ENCODE results near the gene C2CD2L. TPM values are rescaled to one million over a fixed set of nuclear protein-coding genes. Genes with fewer than 3 reads are reported as not detected.
"Not testable (repeated sequence)": the region's sequence is repeated elsewhere in the genome, so short reads cannot be mapped to it uniquely, and the experiment has no call there.

C2CD2L gene
- 8.9 and 13.2 TPM in 2 replicates for total RNA-seq

DNA sequence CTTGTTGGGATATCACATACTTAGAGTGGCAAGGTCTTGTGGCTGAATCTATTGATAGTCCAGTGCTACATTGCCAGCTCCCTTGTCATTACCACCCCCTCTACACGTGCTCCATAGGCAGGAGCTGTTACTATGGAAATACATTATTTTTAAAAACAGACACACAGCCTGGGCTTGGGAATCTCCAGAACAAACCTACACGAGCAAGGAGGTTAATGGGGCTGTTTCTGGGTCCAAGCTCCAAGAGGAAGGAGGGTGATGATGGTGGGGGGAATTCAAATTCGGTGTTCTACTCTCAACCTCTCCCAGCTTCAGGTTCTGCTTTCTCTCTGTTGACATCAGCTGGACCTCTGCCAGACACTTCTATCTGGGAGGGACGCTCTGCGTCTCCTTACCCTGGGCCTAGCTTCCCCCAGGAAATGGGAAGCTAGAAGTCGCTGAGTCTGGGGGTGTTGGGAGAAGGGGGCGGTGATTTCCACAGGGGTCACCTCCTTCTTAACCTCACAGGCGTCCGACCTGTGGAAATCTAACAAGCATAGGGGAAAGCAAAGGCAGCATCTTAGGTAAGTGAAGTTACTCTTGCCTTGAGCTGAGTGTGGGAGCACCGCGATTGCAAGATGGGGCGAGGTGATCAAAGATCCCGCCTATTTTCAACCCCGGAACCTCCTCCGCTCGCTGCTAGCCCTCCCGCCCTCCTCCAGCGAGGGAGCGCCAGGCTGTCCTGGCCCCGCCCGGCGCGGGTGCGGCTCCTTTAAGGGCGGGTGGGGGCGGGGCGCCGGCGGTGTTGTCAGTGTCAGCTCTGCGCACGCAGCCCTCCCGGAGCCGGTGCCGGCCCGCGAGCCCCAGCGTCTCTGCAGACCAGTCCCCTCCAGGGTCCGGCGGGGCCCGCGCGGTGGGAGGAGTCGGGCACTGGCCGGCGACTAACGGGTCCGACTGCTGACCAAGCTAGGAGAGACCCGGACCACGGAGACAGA lies at the start of gene C2CD2L:
TSS of gene C2CD2L (plus strand) at position 781 of the 974 bp plus-strand sequence. CDS start 398 bp downstream, outside the sequence.
- DNase-seq (ENCODE audit: extremely low read depth, low read depth, low spot score), result no peak

DNA sequence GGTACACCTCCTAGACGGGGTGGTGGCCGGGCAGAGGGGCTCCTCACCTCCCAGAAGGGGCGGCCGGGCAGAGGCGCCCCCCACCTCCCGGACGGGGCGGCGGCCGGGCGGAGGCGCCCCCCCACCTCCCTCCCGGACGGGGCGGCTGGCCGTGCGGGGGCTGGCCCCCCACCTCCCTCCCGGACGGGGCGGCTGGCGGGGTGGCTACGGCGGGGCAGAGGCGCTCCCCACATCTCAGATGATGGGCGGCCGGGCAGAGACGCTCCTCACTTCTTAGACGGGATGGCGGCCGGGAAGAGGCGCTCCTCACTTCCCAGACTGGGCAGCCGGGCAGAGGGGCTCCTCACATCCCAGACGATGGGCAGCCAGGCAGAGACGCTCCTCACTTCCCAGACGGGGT lies 48.0 kb upstream of the C2CD2L start:
- not testable (repeated sequence) for DNase-seq (ENCODE audit: extremely low read depth, low read depth, low spot score)

DNA sequence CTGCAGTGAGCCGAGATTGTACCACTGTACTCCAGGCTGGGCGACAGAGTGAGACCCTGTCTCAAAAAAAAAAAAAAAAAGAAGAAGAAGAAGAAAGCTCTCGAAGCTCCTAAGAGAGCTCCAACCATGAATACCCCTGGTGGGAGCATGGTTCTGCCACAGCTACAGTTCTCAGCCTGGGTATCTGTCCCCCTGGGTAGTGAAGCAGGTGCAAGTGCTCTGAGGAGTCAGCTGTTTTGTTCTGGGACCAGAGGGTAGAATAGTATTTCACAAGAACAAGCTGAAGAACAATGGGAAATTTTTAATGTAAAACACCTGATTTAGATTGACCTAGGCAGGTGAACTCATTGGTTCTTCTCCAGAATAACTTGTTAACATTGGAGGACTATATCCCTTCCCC lies 45.9 kb upstream of the C2CD2L start:
- no peak for DNase-seq (ENCODE audit: extremely low read depth, low read depth, low spot score)

DNA sequence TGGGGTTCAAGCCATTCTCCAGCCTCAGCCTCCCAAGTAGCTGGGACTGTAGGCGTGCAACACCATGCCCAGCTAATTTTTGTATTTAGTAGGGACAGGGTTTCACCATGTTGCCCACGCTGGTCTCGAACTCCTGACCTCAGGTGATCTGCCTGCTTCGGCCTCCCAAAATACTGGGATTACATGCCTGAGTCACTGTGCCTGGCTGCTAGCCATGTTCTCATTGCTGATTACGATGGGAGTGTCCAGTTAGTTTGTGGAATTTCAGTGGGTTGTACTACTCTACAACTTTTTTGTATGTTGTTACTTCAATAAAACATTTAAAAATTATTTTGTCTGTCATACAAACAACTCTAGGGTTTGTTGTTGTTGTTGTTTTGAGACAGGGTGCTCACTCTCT lies 44.4 kb upstream of the C2CD2L start:
- no peak for DNase-seq (ENCODE audit: extremely low read depth, low read depth, low spot score)

DNA sequence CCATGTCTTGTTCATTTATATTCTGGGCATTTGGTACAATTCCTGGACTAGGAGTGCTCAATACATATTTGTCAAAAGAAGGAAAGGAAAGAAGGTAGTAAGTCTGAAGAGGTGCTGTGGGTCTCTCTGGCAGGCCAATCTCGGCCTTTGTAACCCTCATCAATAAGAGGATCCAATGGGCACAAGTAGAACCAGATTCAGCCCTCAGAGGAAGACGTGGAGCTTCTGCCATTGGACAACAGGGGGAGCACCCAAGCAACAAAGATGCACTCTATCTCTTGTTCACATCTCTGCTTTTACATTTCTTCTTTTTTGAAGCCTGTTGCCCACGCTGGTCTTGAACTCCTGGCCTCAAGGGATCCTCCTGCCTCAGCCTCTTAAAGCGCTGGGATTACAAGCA lies 41.8 kb upstream of the C2CD2L start:
- no peak for DNase-seq (ENCODE audit: extremely low read depth, low read depth, low spot score)

DNA sequence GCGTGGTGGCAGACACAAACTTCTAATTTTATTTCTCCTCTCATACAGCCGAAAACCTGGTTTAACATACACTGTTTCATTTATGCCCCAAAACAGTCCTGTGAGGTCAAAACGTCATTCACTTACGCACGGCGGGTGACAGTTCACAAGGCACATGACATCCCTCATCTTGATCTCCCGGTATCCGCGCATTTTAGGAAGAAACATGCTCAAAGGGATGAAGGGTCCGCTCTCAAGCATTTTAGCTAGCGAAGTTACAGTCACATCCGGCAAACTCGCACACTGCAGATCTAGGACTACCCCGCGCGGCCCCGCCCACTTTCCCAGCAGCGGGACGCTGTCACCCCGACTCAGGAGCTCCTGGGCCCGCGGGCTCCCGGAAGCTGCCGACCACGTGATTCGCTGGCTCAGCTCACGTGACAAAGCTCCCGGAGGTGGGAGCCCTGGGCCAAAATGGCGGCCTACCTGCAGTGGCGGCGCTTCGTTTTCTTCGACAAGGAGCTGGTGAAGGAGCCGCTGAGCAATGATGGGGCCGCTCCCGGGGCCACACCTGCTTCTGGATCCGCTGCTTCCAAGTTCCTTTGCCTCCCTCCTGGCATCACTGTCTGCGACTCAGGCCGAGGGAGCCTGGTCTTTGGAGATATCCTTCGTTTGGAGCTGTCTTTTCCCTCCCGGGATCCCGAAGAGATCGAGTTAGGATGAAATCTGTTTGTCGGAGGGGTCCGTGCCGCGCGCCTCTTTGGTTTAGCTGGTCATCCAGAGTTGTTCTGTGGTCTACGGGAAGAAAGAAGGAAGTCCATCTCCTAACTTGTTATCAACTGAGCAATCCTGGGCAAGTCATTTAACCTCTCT lies 39.5 kb upstream of the C2CD2L start, which contains the start of gene VPS11:
TSS of gene VPS11 (plus strand) at position 448 of the 852 bp plus-strand sequence. CDS start at position 454, 6 bp downstream.
- peak; percentile 71 for DNase-seq (ENCODE audit: extremely low read depth, low read depth, low spot score)

DNA sequence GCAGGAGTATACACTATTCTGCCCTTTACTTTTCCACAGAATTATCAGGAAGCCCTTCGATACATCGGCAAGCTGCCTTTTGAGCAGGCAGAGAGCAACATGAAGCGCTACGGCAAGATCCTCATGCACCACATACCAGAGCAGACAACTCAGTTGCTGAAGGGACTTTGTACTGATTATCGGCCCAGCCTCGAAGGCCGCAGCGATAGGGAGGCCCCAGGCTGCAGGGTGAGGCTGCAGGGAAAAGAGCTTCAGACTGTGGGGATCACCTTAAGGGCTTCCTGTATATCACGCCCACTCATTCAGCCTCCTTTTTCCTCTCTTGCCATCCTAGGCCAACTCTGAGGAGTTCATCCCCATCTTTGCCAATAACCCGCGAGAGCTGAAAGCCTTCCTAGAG lies 29.3 kb upstream of the C2CD2L start:
- no peak for DNase-seq (ENCODE audit: extremely low read depth, low read depth, low spot score)

DNA sequence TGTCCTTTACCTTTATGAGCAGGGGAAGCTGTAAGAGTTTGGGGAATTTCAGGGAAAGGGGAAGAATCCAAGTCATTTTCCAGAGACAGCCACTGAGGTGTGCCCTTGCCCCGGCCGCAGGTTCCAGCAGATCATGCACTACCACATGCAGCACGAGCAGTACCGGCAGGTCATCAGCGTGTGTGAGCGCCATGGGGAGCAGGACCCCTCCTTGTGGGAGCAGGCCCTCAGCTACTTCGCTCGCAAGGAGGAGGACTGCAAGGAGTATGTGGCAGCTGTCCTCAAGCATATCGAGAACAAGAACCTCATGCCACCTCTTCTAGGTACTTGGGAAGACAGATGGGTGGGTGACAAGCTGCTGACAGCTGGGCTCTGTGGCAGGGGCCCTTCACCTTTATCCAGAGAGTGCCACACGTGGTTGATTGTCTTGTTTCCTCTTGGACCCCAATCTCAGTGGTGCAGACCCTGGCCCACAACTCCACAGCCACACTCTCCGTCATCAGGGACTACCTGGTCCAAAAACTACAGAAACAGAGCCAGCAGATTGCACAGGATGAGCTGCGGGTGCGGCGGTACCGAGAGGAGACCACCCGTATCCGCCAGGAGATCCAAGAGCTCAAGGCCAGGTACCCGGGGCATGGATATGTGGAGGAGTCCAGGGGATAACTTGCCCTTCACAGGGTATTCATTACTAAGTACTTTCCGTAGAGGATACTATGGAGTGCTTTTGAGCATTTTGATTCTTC lies 28.3 kb upstream of the C2CD2L start:
- DNase-seq (ENCODE audit: extremely low read depth, low read depth, low spot score), result no peak

DNA sequence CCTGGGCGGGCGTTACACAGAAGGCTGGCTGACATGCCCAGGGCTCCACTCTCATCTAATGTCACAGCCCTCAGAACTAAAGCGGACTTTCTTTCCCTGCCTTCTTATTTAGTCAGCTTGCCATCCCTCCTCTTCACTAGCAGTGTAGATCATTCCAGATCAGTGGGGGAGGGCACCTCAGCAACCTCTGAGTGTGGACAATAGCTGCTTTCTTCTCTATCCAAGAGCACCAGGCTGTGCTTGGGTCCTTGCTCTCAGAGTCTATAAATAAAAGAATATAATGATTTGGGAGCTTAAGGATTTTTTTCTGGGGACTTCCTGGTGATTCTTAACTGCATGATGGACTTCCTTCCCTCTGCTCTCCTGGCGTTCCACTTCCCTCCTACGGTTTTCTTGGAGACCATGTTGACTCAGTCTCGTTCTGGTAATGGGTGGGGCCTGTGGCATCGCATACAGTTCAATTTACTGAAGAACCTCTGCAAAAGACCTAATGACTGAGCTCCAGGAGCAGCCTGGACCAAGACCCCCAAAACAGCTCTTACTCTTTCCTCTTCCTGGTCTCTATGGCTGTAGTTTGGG lies 25.4 kb upstream of the C2CD2L start:
- DNase-seq (ENCODE audit: extremely low read depth, low read depth, low spot score), result no peak

DNA sequence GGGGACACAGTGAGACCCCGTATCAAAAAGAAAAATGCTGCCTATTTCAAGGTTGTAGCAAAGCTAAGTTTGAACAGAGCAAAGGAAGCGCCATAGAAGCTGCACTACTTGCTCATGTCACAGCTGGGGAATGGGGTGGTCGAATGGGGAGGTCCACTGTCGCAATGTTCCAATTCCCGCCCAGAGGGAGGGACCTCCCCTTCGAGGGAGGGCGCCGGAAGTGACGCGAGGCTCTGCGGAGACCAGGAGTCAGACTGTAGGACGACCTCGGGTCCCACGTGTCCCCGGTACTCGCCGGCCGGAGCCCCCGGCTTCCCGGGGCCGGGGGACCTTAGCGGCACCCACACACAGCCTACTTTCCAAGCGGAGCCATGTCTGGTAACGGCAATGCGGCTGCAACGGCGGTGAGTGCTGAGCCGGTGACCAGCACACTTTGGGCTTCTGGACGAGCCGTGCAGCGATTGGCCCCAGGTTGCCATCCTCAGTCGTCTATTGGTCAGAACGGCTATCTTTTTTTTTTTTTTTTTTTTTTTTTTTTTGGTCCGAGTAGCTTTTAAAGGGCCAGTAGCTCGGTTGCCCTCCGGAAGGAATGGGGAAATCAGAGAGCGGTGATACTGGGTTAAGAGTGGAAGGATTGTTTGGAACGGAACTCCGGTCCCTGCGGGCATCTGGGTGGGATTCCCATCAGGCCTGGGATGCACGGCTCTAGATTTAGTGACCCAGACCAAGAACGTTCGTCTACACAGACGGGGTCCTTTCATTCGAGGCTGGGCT lies 22.3 kb upstream of the C2CD2L start, which contains the start of gene HMBS:
TSS of gene HMBS (plus strand) at position 219 of the 774 bp plus-strand sequence. CDS start at position 372, 153 bp downstream.
- no peak for DNase-seq (ENCODE audit: extremely low read depth, low read depth, low spot score)

DNA sequence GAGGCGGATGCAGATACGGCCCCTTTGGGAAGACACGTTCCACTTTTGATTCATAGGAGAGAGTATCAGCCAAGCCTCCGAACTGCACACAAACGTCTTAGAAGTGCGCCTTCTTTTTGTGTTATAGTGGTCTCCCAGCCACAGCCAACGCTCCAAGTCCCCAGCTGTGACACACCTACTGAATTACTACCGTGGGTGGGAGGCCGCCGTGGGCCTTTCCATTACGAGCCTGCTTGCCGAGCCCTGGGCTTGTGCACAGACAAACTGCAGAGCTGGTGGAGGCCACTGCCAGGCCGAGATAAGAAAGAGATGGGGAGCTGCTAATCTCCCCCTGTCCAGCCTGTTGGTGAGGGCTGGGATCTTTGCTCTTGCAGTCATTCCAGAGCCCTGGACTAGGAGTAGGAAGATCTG lies 21.7 kb upstream of the C2CD2L start:
- no peak for DNase-seq (ENCODE audit: extremely low read depth, low read depth, low spot score)

DNA sequence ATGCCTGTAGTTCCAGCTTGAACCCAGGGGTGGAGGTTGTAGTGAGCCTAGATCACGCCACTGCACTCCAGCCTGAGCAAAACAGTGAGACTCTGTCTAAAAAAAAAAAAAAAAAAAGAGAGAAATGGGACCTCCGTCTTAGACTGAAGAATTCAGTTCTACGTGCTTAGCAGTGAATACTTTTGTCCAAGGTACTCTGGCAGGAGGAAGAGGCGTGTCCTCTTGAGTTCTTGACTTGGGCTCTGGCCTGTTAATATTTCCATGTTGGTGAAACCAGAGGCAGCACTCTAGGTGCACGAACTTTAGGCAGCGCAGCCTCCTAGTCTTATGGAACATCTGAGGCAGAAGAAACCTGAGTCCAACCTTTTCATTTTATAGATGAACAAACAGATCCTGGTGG lies 20.0 kb upstream of the C2CD2L start:
- no peak for DNase-seq (ENCODE audit: extremely low read depth, low read depth, low spot score)

DNA sequence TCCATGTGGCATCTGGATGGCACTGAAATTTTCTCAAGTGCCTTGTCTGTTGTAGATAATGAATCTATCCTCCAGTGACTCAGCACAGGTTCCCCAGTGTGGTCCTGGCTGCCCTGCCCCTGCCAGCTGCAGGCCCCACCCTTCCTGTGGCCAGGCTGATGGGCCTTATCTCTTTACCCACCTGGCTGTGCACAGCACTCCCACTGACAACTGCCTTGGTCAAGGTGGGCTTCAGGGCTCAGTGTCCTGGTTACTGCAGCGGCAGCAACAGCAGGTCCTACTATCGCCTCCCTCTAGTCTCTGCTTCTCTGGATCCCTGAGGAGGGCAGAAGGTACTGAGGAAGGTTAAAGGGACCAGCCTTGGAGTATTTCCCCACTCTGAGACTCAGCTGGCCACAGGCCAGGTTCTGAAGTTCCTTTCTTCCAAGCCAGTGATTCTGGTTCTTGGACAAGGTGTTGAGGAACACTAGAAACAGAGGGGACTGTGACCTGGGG lies 19.4 kb upstream of the C2CD2L start:
- DNase-seq (ENCODE audit: extremely low read depth, low read depth, low spot score), result no peak

DNA sequence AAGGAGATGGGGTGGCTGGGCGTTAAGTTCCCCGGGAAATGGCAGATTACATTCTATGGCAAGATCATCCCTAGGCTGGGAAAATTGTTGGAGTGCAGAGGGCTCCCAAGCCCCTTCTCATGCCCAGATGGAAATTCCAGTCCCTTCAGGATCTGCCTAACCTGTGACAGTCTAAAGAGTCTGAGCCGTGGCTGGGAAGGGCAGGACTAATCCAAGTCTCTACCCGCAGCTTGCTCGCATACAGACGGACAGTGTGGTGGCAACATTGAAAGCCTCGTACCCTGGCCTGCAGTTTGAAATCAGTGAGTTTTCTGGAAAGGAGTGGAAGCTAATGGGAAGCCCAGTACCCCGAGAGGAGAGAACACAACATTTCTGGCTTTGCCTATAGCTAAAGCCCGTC lies 18.7 kb upstream of the C2CD2L start:
- DNase-seq (ENCODE audit: extremely low read depth, low read depth, low spot score), result no peak

DNA sequence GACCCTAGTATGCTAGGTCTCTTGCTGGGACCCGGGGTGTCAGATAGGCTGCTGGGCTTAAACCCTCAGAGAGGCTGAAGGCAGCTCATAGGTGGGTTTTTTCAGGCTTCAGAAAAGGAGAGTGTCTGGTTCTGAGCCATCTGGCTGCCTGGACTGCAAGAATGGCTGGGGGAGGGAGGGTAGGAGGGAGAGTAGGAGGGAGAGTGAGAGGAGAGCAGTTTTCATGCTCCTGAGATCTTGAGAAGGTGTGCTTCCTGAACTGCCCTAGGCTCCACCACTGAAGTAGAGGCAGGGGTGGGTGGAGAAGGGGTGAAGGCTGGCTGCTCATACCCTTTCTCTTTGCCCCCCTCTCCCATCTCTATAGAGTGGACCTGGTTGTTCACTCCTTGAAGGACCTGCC lies 17.8 kb upstream of the C2CD2L start:
- DNase-seq (ENCODE audit: extremely low read depth, low read depth, low spot score), result no peak

DNA sequence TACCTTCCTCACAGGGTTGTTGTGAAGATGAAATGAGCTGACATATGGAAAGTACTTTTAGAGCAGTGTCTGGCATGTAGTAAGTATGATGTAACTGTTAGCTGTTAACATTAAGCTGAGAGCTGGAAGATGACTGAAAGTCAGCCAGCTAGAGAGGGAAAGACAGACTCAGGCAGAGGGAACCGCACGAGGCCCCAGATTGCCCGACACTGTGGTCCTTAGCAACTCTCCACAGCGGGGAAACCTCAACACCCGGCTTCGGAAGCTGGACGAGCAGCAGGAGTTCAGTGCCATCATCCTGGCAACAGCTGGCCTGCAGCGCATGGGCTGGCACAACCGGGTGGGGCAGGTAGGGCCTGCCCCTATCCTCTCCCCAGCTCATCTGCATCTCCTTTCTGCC lies 16.0 kb upstream of the C2CD2L start:
- no peak for DNase-seq (ENCODE audit: extremely low read depth, low read depth, low spot score)

DNA sequence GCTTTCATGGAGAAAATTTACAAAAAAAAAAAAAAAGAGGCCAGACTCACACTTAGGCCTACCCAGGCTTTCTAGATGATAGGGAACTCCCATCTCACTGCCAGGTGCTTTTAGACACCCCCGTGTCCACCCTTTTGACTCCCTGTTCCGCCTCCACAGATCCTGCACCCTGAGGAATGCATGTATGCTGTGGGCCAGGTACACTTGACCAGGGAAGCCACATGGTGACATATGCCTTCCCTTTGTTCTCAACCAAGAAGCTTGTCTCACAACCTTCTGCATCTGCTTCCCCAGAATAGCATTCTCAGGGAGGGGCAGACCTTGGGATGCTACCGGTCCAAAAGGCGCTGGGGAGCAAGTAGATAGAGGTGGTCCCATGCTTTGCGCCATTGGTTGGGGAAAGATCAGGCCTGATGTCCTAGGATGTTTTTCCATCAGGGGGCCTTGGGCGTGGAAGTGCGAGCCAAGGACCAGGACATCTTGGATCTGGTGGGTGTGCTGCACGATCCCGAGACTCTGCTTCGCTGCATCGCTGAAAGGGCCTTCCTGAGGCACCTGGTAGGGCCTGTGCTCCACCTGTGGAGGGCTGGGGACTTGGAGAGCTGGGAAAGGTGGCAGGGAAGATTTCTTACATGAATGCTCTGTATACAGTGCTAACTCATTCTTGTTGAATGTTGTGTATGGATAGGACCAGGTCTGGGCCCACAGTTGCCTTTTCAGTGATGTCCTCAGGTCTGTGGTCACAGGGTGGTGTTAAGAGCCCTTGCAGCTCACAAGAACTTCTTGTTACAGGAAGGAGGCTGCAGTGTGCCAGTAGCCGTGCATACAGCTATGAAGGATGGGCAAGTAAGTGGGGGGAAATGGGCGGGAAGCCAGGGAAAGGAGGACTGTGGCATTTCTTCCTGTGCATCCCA lies 14.9 kb upstream of the C2CD2L start:
- no peak for DNase-seq (ENCODE audit: extremely low read depth, low read depth, low spot score)
